OCI-LY7 (cell line): ENCODE measurements around the gene SLC22A12. TPM values are rescaled to one million over a fixed set of nuclear protein-coding genes. Genes with fewer than 3 reads are reported as not detected.

ENCODE experiments used
- BruUV-seq: library from RNA; stranded (reverse); fragments of 400-500 nt; replicated peaks from 2 replicates; lab custom pipeline; 2021; lab: Mats Ljungman, UMichigan
- CTCF ChIA-PET: fragments of 300-600 bp; sonication (Branson Sonifier 250); formaldehyde crosslinking; loops from one replicate; lab custom pipeline; 2022; ENCODE audit warnings: antibody characterized with exemption; ENCODE audit not compliant: unreplicated experiment; lab: Charles Lee
- POLR2A ChIA-PET: fragments of 300-600 bp; sonication (Branson Sonifier 250); formaldehyde crosslinking; loops from one replicate; lab custom pipeline; 2022; ENCODE audit warnings: antibody characterized with exemption; lab: Charles Lee
- DNase-seq: peaks from one replicate; pipeline ENCODE4 v3.0.0-alpha.2; 2015; ENCODE audit warnings: low spot score
- H2AFZ ChIP-seq: fragments of 200-600 bp; sonication (generic), shearing (Covaris generic); 2 replicates; pipeline ENCODE4 v1.6.1; 2014; ENCODE audit warnings: mild to moderate bottlenecking, antibody characterized with exemption, low read length, moderate library complexity
- H3K27ac ChIP-seq: fragments of 200-600 bp; sonication (generic); 2 replicates; pipeline ENCODE4 v1.5.1; 2014; ENCODE audit warnings: mixed run types, low read depth, mild to moderate bottlenecking, moderate library complexity, low read length, inconsistent platforms; ENCODE audit not compliant: poor library complexity, severe bottlenecking
- H3K36me3 ChIP-seq: fragments of 200-600 bp; sonication (generic); 2 replicates; pipeline ENCODE4 v1.6.1; 2014; ENCODE audit warnings: mild to moderate bottlenecking, antibody characterized with exemption, low read length, moderate library complexity, mixed read lengths; ENCODE audit not compliant: insufficient read depth
- H3K4me1 ChIP-seq: fragments of 200-600 bp; sonication (generic); 2 replicates; pipeline ENCODE4 v1.5.1; 2014; ENCODE audit warnings: mild to moderate bottlenecking, low read length; ENCODE audit not compliant: insufficient read depth, poor library complexity, severe bottlenecking
- H3K4me2 ChIP-seq: fragments of 200-600 bp; sonication (generic); 2 replicates; pipeline ENCODE4 v1.6.1; 2014; ENCODE audit warnings: mild to moderate bottlenecking, low read length
- H3K4me3 ChIP-seq: fragments of 200-600 bp; sonication (generic); 2 replicates; pipeline ENCODE4 v1.5.1; 2014; ENCODE audit warnings: mild to moderate bottlenecking, low read depth, low read length; ENCODE audit not compliant: poor library complexity, severe bottlenecking
- H3K79me2 ChIP-seq: fragments of 200-600 bp; sonication (generic); 2 replicates; pipeline ENCODE4 v1.6.1; 2016; ENCODE audit warnings: low read depth, mild to moderate bottlenecking, low read length, moderate library complexity, mixed read lengths; ENCODE audit not compliant: insufficient read depth
- H3K9me2 ChIP-seq: fragments of 200-600 bp; sonication (generic); 2 replicates; pipeline ENCODE4 v1.6.1; 2016; ENCODE audit warnings: mild to moderate bottlenecking, low read length, mixed read lengths; ENCODE audit not compliant: insufficient read depth
- H3K9me3 ChIP-seq: fragments of 200-600 bp; sonication (generic); 2 replicates; pipeline ENCODE4 v1.6.1; 2014; ENCODE audit warnings: mild to moderate bottlenecking, mixed run types, low read length, mixed read lengths
- H4K20me1 ChIP-seq: fragments of 200-600 bp; sonication (generic); 2 replicates; pipeline ENCODE4 v1.6.1; 2014; ENCODE audit warnings: mild to moderate bottlenecking, antibody characterized with exemption, low read length, moderate library complexity, mixed read lengths; ENCODE audit not compliant: insufficient read depth
- CTCF ChIP-seq: fragments of 200-600 bp; sonication (generic); conservative IDR thresholded peaks from 2 replicates; pipeline ENCODE4 v1.5.1; 2014; ENCODE audit warnings: mild to moderate bottlenecking, antibody characterized with exemption, low read length, moderate library complexity, mixed read lengths
- EZH2phosphoT487 ChIP-seq: fragments of 200-600 bp; sonication (generic); IDR thresholded peaks from 2 replicates; pipeline ENCODE4 v1.6.1; 2018; ENCODE audit warnings: low read depth, borderline replicate concordance, mild to moderate bottlenecking, mixed run types, antibody characterized with exemption, low read length, moderate library complexity, mixed read lengths
- intact Hi-C: fragments of 100-400 bp; cut with micrococcal nuclease; formaldehyde crosslinking; loops from one replicate; pipeline ENCODE4 v1.10.0; 2022; ENCODE audit not compliant: unreplicated experiment
- total RNA-seq, 2 experiments: library from RNA; depleted of rRNA in 1 of 2; stranded (reverse); fragments of >200 nt in 1 of 2; shearing (Covaris generic) in 1 of 2; gene quantifications; 2 replicates each; pipeline ENCODE4 v1.2.3, GENCODE V29; 2014 to 2022

Gene SLC22A12
- total RNA-seq, 2 experiments from 2014 or later, result not detected

GRCh38 chr11:64556044-64556720 is 34.8 kb upstream of the SLC22A12 start:
- no peaks in the 10 kb centered on the region for H4K20me1 ChIP-seq
- H3K4me1 ChIP-seq, result peaks cover 19% of the 10 kb centered on the region
- no peak overlapping the region for H3K4me3 ChIP-seq
- no peak overlapping the region for H2AFZ ChIP-seq
- ChIA-PET POLR2A (no interaction called here), CTCF (no interaction called here)
- DNase-seq, result no peak
- H3K27ac ChIP-seq, result no peak overlapping the region
- TF ChIP-seq EZH2phosphoT487 (no peak), CTCF (no peak)
- intact Hi-C loops, result no loop called here
- BruUV-seq, result no TSS peak
- H3K36me3 ChIP-seq, result no peaks in the 10 kb centered on the region
- no peaks in the 10 kb centered on the region for H3K9me2 ChIP-seq
- H3K79me2 ChIP-seq, result no peaks in the 10 kb centered on the region
- no peak overlapping the region for H3K4me2 ChIP-seq
- H3K9me3 ChIP-seq, result no peaks in the 10 kb centered on the region

- no peak for TF ChIP-seq EZH2phosphoT487
- TF ChIP-seq CTCF, result no peak
- Histone ChIP-seq H3K79me2 (no peaks in the 10 kb centered on the region), H4K20me1 (no peaks in the 10 kb centered on the region), H2AFZ (no peak overlapping the region), H3K4me2 (no peak overlapping the region), H3K9me2 (no peaks in the 10 kb centered on the region), H3K36me3 (no peaks in the 10 kb centered on the region), H3K27ac (no peak overlapping the region), H3K4me1 (peaks cover 19% of the 10 kb centered on the region), H3K4me3 (no peak overlapping the region), H3K9me3 (no peaks in the 10 kb centered on the region)
- ChIA-PET CTCF (no interaction called here), POLR2A (no interaction called here)
- no peak for DNase-seq
- BruUV-seq, result no TSS peak
- intact Hi-C loops, result no loop called here
These were observed 34.2 kb upstream of the SLC22A12 start for GRCh38 chr11:64556721-64557250.
